Sciatic nerve (tissue), 2 donors: ENCODE data around the gene ADGRG4. TPM values are rescaled to one million over a fixed set of nuclear protein-coding genes. Genes with fewer than 3 reads are reported as not detected.
A peak's percentile ranks its signal among the peaks of the same experiment; 100 is the strongest.

ENCODE experiments used
- ATAC-seq: fragments of 200-7000 bp; cut with Tn5 transposase; one replicate; pipeline ENCODE4 v1.9.1; 2020; ENCODE audit warnings: mild to moderate bottlenecking, moderate library complexity
- DNase-seq: peaks from one replicate; pipeline ENCODE4 v3.0.0-alpha.2; 2020; ENCODE audit warnings: low spot score
- intact Hi-C: fragments of 100-400 bp; cut with DNase I; formaldehyde crosslinking; loops from one replicate; pipeline ENCODE4 v1.14.2; 2022
- total RNA-seq: library from RNA; stranded (reverse); fragmentation: NEBNext Ultra II Directional; extraction: Animal tissue kit (Norgen Biotek cat#: 25700); gene quantifications from one replicate; pipeline ENCODE4 v1.2.1, GENCODE V29; 2021
- donor health status: DM: no; HTN: no; CAD: no.
- donor health status: DM: no; HTN: no; CAD: no.

ADGRG4 gene
- total RNA-seq, 1 donor from 2014 or later = 0.18 TPM

GRCh38 chrX:136450050-136450830 lies 149.5 kb downstream of the ADGRG4 start:
- intact Hi-C loops = no loop called here
- no peak for ATAC-seq
- DNase-seq = no peak

DNA sequence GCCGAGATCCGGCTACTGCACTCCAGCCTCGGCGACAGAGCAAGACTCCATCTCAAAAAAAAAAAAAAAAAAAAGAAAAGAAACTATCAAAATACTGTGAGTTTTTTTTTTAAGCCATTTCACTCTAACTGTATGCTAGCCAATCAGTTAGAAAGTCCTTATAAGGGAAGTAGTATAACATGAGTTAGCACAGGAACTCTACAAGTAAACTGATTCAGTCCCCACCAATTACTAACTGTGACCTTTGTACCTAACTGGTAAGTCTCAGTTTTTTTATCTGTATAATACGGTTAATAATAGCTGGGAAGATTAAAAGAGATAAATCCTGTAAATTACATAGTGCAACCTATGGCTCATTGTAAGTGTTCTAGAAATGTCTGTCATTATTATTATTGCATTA lies 151.9 kb downstream of the ADGRG4 start:
- intact Hi-C loops = no loop called here
- ATAC-seq = no peak

GRCh38 chrX:136453114-136453513 lies 152.4 kb downstream of the ADGRG4 start:
- no peak for DNase-seq
- ATAC-seq = no peak
- intact Hi-C loops = no loop called here

More for the DNA sequence above, 151.9 kb downstream of the ADGRG4 start:
- no peak for DNase-seq

GRCh38 chrX:136453771-136454170 lies 153.0 kb downstream of the ADGRG4 start:
- no peak for ATAC-seq

GRCh38 chrX:136456133-136456532 lies 155.4 kb downstream of the ADGRG4 start:
- ATAC-seq (no peak), DNase-seq (no peak)
- intact Hi-C loops = no loop called here

More at GRCh38 chrX:136453771-136454170, 153.0 kb downstream of the ADGRG4 start:
- no peak for DNase-seq
- intact Hi-C loops = no loop called here

DNA sequence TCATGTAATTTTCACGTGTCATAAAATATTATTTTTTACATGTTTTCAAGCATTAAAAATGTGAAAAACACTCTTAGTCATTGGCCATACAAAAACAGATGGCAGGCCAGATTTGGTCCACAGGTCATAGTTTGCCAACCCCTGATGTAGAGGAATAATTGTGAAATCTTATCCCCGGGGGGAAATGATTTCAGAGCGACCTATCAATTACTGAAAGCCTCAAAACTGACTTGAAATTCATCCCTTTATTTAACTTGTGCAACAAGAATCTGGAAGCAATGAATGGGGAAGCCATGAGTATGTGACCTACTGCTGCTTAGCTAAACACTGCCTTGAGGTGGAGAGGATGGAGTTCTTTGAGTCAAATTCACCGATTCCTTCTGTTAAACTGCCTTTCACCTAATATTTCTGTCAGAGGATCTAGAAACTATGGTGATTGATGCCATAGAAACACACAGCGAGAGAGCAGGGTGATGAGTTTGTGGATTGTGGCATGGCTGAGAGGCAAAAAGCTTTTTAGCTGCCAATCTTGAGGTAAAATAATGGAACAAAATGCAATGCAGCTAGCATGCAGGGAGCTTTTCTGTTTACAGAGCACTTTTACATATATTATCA lies 156.6 kb downstream of the ADGRG4 start:
- intact Hi-C loops = no loop called here
- ATAC-seq (peak; percentile 84), DNase-seq (no peak)

DNA sequence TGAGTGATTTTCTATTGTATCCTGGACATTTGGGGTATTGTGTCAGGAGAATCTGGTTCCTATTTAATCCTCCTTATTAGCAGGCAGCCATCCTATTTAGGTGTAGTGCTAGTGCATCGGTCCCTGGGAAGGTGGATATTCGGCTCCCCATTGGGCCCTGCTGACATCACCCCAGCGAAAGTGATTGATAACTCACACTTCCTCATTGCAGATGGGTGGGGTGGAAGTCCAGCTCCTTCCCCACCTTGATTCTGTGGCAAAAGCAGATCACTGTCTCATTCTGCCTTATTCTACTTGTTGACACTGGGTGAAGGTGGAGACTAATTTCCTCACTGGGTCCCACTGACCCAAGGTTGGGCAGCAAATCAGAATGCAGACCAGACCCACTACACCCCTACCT lies 163.8 kb downstream of the ADGRG4 start:
- intact Hi-C loops = no loop called here
- DNase-seq (no peak), ATAC-seq (no peak)

Other genes with a start within 250 kb of the ADGRG4 start
- 174 TPM for gene FHL1, start 153.4 kb upstream of the ADGRG4 start, total RNA-seq
- 17.2 TPM for gene MAP7D3, start 49.6 kb upstream of the ADGRG4 start, total RNA-seq
- gene BRS3, start 187.0 kb downstream of the ADGRG4 start, total RNA-seq = not detected
- gene HTATSF1, start 196.6 kb downstream of the ADGRG4 start, total RNA-seq = 35.2 TPM
- not detected for gene VGLL1, start 231.3 kb downstream of the ADGRG4 start, total RNA-seq